ENCODE data around the gene ATP2A3. TPM values are rescaled to one million over a fixed set of nuclear protein-coding genes. Genes with fewer than 3 reads are reported as not detected.

Gene ATP2A3
- total RNA-seq, 2 donors from 2014 or later = 43.8 to 49.5 TPM

DNA sequence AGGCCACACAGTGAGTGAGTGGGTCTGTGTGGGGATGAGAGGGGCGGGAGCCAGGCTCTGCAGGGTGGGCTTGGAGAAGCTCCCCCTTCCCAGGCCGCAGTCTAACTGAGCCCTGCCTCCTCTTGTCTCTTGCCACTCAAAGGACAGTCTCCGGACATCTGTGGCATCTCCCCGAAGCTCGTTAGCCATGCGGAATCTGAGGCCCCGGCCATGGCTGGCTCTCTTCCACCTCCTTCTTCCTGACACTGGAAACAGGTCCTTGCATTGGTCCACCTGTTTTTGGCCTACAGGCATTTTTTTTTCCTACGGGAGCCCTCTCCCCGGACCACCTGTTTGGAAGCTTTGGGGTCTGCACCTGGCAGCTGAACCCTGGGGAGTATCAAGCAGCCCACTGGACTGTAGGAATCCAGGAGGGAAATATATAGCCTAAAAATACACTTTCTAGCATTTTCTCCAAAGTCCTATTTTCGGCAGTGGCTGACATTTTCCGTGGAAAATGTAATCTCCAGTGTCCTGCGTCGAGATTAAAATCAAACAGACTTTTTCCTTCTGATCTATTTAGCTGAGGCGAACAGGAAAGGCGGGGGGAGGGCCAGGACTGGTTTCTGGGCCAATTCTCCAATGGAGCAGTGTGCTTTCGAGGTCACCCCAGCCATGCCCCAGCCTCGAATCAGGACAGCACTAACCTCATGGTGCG lies 9.1 kb downstream of the ATP2A3 start:
- intact Hi-C loops (cut with DNase I) = no loop called here
- no peak for DNase-seq

DNA sequence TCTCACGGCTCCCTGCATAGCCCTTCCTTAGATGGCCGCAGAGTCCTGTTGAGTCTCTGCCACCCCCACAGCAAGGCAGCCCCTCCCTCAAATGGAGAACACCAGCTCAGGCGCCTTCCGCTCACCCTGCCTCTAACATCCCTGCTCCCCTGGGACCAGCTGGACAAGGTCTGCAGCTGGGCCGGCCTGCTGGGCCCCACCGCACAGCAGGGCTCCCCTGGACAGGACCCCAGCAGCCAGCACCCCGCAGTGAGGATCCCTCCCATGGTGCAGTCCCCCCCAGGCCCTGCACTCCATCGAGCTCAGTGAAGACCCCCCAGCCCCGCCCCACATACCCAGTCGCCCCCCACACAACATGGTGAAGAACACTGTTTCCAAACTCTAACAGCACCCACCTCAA lies 10.2 kb downstream of the ATP2A3 start:
- H3K36me3 ChIP-seq (replicated peaks in 1 of 2; ENCODE audit: insufficient read depth in 1 of 2, low read depth in 2 of 2) = no peaks in the 10 kb centered on the region
- H3K4me3 ChIP-seq = no peak overlapping the region
- intact Hi-C loops (cut with DNase I) = no loop called here
- 89 to 90% methylated on average over 9 to 10 of the region's 10 CpGs for WGBS, 2 donors
- no peak for DNase-seq
- peaks cover 1% of the 10 kb centered on the region for H3K4me1 ChIP-seq
- no peaks in the 10 kb centered on the region for H3K27me3 ChIP-seq
- no peaks in the 10 kb centered on the region for H3K9me3 ChIP-seq
- no peak for ATAC-seq
- no peak overlapping the region for H3K27ac ChIP-seq
- TF ChIP-seq, protein P1, sequence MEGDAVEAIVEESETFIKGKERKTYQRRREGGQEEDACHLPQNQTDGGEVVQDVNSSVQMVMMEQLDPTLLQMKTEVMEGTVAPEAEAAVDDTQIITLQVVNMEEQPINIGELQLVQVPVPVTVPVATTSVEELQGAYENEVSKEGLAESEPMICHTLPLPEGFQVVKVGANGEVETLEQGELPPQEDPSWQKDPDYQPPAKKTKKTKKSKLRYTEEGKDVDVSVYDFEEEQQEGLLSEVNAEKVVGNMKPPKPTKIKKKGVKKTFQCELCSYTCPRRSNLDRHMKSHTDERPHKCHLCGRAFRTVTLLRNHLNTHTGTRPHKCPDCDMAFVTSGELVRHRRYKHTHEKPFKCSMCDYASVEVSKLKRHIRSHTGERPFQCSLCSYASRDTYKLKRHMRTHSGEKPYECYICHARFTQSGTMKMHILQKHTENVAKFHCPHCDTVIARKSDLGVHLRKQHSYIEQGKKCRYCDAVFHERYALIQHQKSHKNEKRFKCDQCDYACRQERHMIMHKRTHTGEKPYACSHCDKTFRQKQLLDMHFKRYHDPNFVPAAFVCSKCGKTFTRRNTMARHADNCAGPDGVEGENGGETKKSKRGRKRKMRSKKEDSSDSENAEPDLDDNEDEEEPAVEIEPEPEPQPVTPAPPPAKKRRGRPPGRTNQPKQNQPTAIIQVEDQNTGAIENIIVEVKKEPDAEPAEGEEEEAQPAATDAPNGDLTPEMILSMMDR (IDR thresholded peaks at IDR 0.05) = no peak
- TF ChIP-seq POLR2A (IDR thresholded peaks at IDR 0.05) = no peak

More for the DNA sequence above, 9.1 kb downstream of the ATP2A3 start:
- WGBS, 2 donors = 68 to 75% methylated on average over 17 to 18 of the region's 18 CpGs
- H3K27me3 ChIP-seq = no peaks in the 10 kb centered on the region
- no peaks in the 10 kb centered on the region for H3K9me3 ChIP-seq
- H3K4me3 ChIP-seq = no peak overlapping the region
- H3K27ac ChIP-seq = no peak overlapping the region
- peaks cover 12% of the 10 kb centered on the region for H3K4me1 ChIP-seq
- ATAC-seq = no peak
- H3K36me3 ChIP-seq (replicated peaks in 1 of 2; ENCODE audit: insufficient read depth in 1 of 2, low read depth in 2 of 2) = no peaks in the 10 kb centered on the region
- no peak for TF ChIP-seq POLR2A (IDR thresholded peaks at IDR 0.05)
- TF ChIP-seq, protein P1 (IDR thresholded peaks at IDR 0.05) = no peak

DNA sequence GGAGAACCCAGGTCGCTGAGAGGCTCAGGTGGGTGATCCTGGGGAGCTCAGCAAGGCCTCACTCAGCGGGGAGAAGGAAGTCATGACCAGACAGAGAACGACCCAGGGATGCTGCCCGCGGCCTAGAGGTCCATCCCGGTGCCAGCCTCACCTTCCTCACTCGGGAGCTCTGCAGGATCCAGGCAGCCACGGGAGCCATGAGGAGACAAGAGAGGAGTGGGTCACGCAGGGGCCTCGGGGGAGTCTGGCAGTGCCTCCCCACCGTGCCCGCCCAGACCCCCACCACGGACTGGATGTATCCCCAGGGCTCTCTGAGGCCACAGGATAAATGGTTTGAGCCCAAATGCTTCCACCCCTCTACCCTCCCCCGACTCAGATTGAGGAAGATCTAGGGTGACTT lies 10.7 kb downstream of the ATP2A3 start:
- no peaks in the 10 kb centered on the region for H3K4me1 ChIP-seq
- 78 to 98% methylated on average over 7 to 13 of the region's 14 CpGs for WGBS, 2 donors
- H3K9me3 ChIP-seq = no peaks in the 10 kb centered on the region
- no peak for DNase-seq
- ATAC-seq = no peak
- intact Hi-C loops (cut with DNase I) = no loop called here
- TF ChIP-seq, protein P1 (IDR thresholded peaks at IDR 0.05) = no peak
- no peak for TF ChIP-seq POLR2A (IDR thresholded peaks at IDR 0.05)
- no peaks in the 10 kb centered on the region for H3K36me3 ChIP-seq (replicated peaks in 1 of 2; ENCODE audit: insufficient read depth in 1 of 2, low read depth in 2 of 2)
- no peaks in the 10 kb centered on the region for H3K27me3 ChIP-seq
- no peak overlapping the region for H3K4me3 ChIP-seq
- no peak overlapping the region for H3K27ac ChIP-seq

- H3K27ac ChIP-seq = no peak overlapping the region
- no peaks in the 10 kb centered on the region for H3K9me3 ChIP-seq
- no peak overlapping the region for H3K4me3 ChIP-seq
- TF ChIP-seq, protein P1 (IDR thresholded peaks at IDR 0.05) = no peak
- no peak for TF ChIP-seq POLR2A (IDR thresholded peaks at IDR 0.05)
- no peaks in the 10 kb centered on the region for H3K4me1 ChIP-seq
- intact Hi-C loops (cut with DNase I) = no loop called here
- H3K27me3 ChIP-seq = no peaks in the 10 kb centered on the region
- ATAC-seq (no peak), DNase-seq (no peak)
- no peaks in the 10 kb centered on the region for H3K36me3 ChIP-seq (replicated peaks in 1 of 2; ENCODE audit: insufficient read depth in 1 of 2, low read depth in 2 of 2)
- WGBS, 2 donors = 93 to 94% methylated on average over 11 to 14 of the region's 14 CpGs
Observed at GRCh38 chr17:3952186-3952585, 12.1 kb downstream of the ATP2A3 start.

GRCh38 chr17:3951420-3951819 lies 12.8 kb downstream of the ATP2A3 start:
- ATAC-seq = no peak

More at GRCh38 chr17:3951420-3951819, 12.8 kb downstream of the ATP2A3 start:
- H3K4me1 ChIP-seq = no peaks in the 10 kb centered on the region
- intact Hi-C loops (cut with DNase I) = no loop called here
- H3K27me3 ChIP-seq = no peaks in the 10 kb centered on the region
- H3K4me3 ChIP-seq = no peak overlapping the region
- TF ChIP-seq, protein P1 (IDR thresholded peaks at IDR 0.05) = no peak
- no peak for TF ChIP-seq POLR2A (IDR thresholded peaks at IDR 0.05)
- no peak for DNase-seq
- H3K36me3 ChIP-seq (replicated peaks in 1 of 2; ENCODE audit: insufficient read depth in 1 of 2, low read depth in 2 of 2) = no peaks in the 10 kb centered on the region
- 87% methylated on average over 16 of the region's 16 CpGs; no CpG with 5 or more reads in 1 of the 2 donors for WGBS, 2 donors
- no peak overlapping the region for H3K27ac ChIP-seq
- H3K9me3 ChIP-seq = no peaks in the 10 kb centered on the region

All from body of pancreas (tissue), 4 donors.